Measurements from ENCODE around the gene GPR152.
A peak's percentile ranks its signal among the peaks of the same experiment; 100 is the strongest.

The GPR152 gene

DNA sequence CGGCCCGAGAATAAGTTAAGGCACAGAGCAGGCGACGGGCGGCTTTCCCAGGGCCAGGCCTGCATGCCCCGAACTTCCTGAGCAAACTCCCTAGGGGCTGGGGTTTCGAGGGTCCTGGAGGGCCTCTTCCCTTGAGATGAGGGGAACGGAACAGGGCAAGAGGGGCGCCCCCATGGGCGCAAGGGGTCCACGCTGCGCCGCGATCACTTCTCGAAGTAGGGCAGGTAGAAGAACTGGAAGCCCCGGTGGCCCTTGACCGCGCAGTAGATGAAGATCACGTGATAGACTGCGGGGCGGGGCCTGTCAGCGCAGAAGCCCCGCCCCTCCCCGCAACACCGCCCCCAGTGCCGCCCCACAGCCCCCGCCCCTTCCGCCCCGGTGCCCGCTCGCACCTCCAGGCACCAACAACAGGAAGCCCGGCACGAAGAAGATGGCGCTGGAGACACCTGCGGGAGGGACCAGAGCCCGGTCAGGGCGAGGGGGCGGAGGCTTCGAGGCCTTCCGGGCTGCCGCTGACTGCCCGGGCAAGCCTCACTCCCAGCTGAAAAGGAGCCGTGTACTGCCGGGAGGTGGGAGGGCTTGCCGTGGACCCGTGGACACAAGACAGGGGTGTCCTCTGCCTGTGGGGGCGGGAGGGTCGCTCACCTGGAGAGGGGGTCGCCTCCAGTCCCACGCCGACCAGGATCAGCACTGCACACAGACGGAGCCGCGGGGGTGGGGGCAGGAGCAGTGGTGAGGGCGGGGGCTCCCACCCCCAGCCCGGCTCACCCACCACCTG is 12.1 kb upstream of the GPR152 start:
- DNase-seq = peak; percentile 91

GRCh38 chr11:67463680-67464410 is 11.3 kb upstream of the GPR152 start:
- no peak for DNase-seq

- DNase-seq = no peak
Measured at GRCh38 chr11:67463186-67463585, 10.7 kb upstream of the GPR152 start.

DNA sequence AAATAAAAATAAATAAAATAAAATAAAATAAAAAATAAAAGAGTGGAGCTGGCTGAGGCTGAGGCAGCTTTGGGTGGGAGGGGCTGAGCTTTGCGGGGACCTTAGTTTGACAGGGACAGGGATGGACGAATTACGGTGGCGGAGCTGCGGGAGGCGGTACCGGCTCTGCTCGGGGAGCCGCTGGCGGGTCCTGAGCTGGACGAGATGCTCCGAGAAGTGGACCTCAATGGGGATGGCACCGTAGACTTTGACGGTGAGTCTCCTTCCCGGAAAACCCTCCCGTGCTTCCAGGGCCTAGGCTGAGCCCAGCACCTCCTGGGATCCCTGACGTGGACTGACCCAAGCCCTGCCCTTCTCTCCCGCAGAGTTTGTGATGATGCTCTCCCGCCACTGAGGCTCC is 5.7 kb upstream of the GPR152 start:
- no peak for DNase-seq

DNA sequence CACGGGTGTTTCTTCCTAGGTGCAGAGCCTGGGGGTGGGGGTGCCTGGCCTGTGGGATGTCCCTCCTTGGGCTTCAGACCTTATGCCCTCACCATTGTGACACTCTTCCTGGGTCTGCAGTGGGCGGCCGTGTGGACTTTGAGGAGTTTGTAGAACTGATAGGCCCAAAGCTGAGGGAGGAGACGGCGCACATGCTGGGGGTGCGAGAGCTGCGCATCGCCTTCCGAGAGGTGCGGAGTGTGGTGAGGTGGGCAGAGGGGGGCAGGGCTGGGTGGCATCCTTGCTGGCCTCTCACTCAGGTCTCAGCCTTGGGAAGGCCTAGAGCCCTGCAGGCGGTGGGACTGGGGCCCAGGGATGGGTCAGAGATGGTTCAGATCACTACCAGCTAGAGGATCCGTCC is 4.9 kb upstream of the GPR152 start:
- DNase-seq = no peak

DNA sequence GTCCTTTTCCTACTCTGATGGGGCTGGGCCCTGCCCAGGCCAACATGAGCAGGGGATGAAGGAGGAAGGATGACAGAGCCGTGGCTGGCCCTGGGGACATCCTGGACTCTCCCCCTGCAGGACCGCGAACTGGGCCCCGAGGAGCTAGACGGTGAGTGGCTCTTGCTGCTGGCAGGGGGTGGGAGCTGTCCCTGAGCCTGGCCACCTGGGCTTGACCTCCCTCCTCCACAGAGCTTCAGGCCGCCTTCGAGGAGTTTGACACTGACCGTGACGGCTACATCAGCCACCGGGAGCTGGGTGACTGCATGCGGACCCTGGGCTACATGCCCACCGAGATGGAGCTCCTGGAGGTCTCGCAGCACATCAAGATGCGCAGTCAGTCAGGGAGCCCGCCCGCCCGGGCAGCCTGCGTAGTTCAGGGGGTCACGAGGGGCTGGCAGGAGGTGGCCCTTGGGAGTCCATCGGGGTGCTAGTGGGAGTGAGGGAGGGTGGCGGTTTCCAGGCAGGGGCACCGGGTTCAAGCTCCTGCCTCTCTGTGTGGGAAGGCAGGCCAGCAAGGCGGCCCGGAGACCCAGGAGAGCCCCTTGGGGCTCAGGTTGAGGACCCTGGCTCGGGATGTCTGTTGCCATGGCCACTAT is 3.7 kb upstream of the GPR152 start:
- no peak for DNase-seq

GRCh38 chr11:67455054-67455453 is 2.5 kb upstream of the GPR152 start, which contains the start of gene CABP4:
Gene CABP4 (plus strand): TSS chr11:67455354. CDS start chr11:67455424, 70 bp downstream.
- DNase-seq = no peak

DNA sequence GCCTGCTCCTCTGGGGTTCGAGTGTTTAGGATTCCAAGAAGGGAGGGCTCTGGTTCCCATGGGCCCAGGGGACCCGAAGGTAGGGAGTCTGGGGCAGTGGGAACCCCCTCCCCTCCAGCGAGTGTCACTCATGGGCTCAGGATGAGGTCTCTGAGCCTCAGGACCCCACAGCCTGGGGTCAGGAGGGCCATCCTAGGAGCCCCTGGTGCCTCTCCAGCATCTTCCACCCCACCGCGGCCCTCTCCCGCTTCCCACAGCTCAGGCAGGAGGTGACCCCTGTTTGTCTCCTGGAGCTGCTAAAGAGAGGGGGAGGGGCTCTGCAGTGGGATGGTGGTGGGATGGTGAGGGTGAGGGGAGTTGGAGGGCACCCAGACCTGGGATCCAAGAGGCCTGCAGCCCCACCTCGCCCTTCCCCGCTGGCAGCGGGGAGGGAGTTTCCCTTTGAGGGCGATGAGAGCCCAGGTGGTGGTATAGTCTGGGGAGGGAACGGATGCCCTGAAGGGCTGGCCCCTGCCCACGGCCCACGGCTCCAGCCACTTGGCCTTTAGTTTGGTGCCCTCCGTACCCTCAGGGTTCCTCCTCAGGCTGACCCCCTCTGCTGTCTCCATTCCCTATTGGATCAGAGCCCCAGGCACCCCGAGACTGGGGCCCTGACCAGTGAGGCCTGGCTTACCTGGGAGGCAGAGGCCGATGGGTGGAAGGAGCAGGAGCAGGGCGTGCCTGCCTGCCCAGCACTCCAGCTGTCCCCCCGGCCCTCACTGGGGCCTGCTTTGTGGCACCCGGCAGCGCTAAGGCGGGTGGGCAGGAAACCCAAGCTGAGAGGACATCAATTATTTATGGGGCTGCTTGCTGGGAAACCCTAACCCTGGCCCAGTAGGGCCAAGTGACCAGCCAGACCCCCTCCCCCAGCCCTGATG is 1.5 kb upstream of the GPR152 start:
- DNase-seq = no peak

DNA sequence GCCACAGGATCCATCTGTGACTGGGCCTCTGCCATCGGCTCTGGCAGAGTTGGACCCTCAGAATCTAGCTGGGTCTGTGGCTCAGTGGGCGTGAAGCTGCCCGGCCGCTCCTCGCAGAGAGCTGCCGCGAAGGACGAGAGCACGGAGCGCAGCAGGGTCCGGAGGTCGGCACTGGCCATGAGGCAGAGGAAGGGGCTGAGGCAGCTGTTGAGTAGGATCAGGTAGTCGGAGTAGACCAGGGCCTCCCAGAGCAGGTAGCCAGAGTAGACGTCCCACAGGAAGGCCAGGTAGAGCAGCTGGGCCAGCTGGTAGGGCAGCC is 912 bp downstream of the GPR152 start:
- DNase-seq = no peak

- DNase-seq = no peak
Measured at GRCh38 chr11:67450796-67451657, 1.5 kb downstream of the GPR152 start.

DNA sequence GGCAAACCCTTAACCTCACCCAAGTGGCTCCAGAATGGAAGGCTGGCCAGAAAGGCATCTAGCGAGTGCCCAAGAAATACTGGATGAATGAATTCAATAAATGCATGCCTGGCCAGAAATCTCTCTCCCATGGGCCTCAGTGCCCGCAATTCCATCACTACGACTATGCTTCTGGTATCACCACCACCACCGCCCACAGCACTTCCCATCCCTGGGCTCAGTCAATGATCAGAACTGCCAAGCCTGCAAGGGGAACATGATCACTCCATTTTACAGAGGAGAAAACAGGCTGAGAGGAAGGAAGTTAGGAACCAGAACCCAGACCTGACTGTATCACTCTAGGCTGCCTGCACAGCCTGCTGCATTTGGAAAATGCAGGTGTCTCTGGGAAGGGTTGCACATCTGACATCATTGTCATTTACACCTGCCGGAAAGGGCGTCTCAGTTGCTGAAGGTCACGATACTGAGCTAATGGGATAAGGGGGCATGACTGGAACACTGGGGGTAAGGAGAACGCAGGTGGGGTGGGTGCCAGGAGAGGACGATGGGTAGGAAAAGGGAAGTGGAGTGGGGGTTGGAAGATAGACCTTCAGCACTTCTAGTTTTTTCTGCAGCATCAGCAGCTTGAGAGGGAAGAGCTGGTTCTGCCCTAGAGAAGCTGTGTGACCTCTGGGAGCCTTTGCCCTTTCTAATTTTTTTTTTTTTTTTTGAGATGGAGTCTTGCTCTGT is 3.2 kb downstream of the GPR152 start:
- DNase-seq = no peak

DNA sequence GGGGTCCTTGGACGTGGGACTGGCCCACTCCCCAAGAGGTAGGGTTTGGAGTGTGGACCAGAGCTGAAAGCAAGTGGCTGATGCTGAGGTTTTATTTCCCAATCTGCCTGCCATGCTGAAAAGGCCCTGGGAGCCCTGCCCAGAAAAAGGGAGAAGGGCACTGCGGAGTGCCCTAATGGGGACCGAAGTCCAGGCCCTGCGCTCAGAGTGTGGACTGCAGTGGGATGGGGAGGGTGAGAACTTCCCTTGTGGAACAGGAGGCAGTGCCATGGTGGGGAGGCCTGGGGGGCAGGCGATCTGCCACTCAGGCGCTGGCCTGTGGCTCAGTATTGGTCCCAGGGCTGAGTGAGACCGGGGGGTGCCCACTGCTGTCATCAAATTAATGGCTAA is 4.3 kb downstream of the GPR152 start:
- DNase-seq = no peak

- no peak for DNase-seq
Measured at GRCh38 chr11:67445515-67445914, 7.0 kb downstream of the GPR152 start.

DNA sequence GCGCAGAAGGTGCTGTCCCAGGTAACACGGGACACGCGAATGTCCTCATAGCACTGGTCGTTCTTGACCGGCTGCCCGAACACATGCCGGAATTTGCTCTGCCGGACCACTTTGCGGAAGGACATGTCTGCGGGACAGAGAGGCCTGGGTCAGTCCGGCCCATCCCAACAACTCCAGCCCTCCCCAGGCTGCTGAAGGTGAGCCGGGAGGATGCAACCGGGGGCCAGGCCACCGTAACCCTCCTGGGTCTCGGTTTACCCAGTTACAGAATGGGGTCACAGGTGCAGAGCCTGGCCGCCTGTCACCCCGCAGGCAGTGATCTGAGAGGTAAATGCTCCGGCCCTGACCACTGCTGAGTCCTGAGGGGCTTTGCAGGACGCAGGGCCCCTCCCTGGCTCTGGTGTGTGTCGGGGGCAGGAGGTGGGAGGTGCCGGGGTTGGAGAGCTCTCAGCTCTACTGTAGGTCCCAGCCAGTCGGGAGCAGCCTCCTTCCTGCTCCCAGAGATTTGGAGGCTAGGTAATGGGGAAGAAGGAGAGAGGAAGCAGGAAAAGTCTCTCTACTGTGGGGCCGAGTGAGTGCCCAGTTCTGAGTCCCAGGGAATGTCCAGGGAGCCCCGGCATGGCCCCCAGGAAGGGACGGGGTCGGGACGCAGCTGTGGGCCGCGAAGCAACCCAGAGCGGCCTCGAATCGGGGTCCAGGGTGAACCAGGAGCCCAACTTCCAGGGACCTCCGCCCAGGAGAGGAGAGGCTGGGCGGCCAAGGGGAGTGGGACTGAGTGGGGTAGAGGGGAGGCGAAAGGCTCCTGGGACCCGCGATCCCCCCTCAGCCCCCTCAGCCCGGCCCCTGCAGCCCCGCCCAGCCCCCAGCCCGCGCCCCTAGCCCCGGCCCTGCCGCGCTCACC is 9.8 kb downstream of the GPR152 start:
- DNase-seq = no peak

DNA sequence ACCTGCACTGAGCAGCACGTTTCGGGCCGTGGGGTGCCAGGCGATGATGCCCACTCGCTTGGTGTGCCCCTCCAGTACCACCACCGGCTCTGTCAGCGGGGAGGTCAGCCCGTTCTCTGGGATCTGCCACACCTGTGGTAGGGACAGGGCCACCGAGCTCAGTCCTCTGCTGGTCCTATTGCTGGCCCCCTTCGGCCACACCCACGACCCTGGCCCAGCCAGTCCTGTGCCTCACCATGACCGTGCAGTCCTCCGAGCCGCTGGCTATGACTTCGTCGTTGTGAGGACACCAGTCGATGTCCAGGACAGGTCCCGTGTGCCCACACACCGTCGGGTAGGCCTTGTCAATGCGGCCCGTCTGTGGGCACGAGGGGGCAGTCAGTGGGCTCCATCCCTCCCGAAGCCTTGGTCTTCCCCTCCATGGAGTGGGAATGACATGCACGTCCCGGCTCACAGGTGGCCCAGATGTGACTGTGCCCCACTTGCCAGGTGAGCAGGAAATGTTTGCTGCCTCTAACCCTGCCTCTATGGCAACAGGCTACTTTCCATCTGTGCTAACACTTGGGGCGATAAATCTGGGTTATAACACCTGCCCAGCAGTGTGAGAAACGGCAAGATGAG is 10.7 kb downstream of the GPR152 start:
- no peak for DNase-seq

- DNase-seq = no peak
Measured at GRCh38 chr11:67441098-67441563, 11.4 kb downstream of the GPR152 start.

GRCh38 chr11:67440229-67441097 is 12.1 kb downstream of the GPR152 start:
- no peak for DNase-seq
